NCI-H2196 (cell line): Measurements from ENCODE around the gene TMX2.
A peak's percentile ranks its signal among the peaks of the same experiment; 100 is the strongest.
"Not testable (repeated sequence)": the region's sequence is repeated elsewhere in the genome, so short reads cannot be mapped to it uniquely, and the experiment has no call there.

Experiments
- DNase-seq: peaks from one replicate; lab custom pipeline; 2025; ENCODE audit not compliant: unreplicated experiment; lab: John Stamatoyannopoulos, UW

TMX2 gene

DNA sequence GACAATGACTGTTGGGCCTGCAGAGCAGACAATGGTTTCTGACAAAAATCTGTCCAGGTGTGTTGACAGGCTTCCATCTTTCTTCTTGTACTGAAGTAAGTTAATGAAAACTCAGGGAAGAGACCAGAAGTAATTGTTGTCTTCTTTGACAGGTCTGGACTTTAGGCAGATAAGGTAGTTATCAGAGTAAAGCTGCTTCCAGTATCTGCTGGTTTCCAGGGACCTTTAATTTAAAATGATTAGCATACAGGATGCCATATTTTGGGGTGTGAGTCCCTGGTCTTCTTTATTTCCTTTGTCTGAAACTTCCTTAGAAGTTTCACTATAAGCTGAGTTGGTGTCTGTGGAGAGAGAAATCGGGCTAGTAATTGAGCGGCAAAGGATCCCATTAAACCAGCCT is 1.4 kb downstream of the TMX2 start:
- DNase-seq: no peak

DNA sequence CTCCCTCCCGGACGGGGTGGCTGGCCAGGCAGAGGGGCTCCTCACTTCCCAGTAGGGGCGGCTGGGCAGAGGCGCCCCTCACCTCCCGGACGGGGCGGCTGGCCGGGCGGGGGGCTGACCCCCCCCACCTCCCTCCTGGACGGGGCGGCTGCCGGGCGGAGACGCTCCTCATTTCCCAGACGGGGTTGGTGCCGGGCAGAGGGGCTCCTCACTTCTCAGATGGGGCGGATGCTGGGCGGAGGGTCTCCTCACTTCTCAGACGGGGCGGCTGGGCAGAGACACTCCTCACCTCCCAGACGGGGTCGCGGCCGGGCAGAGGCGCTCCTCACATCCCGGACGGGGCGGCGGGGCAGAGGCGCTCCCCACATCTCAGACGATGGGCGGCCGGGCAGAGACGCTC is 4.3 kb downstream of the TMX2 start:
- DNase-seq: not testable (repeated sequence)

DNA sequence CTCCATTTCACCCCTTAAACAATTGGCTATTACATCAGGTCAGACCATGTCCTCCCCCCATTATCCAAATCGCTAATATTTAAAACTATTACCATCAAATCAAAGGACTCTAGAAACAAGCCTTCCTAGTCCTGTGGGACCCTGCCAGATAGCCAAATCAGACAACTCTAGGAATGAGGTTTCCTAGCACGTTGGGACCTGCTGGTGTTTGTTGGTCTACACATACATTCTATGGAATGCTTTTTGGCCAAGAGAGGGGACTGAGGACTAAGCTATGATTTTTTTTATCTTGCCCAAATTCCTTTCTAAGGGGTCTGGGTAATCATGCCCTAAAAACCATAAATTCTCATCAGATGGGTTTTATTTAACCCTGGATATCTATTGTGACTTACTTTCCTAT is 14.8 kb downstream of the TMX2 start:
- DNase-seq: no peak

DNA sequence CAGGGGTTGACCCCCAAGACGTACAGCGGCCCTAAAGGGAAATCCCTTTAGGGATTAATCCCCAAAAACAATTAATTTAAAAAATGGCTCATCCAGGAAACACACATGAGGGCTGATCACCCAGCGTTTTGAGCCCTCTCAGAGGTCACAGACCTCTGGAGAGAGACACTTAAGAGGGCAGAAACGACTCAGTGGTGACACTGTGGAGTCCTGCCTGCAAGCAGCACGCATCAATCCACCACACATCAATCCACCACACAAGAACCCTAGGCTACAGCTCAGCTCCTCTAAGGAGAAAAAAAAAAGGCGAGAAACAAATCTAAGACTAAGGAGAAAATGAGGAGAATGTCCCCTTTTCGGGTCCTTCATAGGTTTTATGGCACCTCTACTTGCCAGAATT is 16.4 kb downstream of the TMX2 start:
- DNase-seq: no peak

DNA sequence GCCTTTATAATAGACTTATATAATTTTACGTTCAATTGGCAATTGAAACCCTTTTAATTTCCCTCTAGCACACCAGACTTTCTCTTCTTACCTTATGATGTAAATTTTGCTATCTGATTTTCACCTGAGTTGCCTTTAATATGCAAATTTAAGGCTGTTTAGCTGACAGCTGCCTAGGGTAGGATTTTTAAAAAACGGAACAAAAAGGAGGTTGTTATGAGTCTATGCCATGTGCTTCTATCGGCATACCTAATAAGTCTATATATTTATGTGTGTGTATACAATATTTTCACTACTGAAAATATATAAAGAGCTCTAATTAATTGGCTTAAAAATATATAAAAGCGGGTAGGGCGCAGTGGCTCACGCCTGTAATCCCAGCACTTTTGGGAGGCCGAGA is 17.1 kb downstream of the TMX2 start:
- no peak for DNase-seq

DNA sequence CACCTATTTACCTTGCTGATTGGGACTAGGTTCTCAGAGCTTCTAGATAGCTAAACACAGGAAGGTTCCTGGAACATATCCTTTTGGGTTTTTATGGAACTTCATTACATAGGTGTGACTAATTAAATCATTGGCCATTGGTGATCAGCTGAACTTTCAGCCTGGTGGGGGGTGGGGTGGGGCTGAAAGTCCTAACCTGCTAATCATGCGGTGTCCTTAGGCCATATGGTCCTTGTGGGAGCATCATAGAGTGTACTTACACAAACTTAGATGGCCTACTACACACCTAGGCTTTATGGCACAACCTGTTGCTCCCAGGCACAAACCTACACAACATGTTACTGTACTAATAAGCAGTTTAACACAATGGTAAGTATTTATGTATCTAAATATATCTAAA is 20.3 kb downstream of the TMX2 start:
- DNase-seq: no peak

DNA sequence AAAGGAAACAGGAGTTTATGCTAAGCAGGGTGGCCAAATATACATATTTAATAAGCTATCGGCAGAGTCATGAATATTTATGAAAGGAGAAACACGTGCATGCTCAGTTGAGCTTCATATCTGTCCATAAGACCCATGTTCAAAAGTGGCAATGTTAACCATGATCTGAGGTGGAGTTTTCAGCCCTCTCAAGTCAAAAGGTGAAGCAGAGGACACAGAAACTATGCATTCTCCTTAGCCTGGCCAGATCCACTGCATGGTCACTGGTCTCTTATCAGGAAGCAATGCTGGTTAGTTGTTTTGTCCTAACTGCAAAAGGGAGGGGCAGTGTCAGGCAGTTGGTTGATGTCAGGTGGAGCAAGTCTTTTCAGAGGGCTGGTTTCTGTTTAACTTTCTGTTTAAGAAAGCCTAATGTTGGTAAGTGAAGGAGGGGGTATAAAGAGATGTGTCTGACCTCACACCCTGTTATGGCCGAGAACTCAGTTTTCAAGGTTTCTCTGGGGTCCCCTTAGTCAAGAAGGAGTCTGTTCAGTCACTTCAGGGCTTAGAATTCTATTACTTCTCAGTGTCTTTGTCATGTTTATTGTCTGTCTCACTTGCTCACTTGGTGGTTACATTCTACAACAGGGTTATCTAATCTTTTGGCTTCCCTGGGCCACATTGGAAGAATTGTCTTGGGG is 23.4 kb downstream of the TMX2 start:
- DNase-seq: no peak

DNA sequence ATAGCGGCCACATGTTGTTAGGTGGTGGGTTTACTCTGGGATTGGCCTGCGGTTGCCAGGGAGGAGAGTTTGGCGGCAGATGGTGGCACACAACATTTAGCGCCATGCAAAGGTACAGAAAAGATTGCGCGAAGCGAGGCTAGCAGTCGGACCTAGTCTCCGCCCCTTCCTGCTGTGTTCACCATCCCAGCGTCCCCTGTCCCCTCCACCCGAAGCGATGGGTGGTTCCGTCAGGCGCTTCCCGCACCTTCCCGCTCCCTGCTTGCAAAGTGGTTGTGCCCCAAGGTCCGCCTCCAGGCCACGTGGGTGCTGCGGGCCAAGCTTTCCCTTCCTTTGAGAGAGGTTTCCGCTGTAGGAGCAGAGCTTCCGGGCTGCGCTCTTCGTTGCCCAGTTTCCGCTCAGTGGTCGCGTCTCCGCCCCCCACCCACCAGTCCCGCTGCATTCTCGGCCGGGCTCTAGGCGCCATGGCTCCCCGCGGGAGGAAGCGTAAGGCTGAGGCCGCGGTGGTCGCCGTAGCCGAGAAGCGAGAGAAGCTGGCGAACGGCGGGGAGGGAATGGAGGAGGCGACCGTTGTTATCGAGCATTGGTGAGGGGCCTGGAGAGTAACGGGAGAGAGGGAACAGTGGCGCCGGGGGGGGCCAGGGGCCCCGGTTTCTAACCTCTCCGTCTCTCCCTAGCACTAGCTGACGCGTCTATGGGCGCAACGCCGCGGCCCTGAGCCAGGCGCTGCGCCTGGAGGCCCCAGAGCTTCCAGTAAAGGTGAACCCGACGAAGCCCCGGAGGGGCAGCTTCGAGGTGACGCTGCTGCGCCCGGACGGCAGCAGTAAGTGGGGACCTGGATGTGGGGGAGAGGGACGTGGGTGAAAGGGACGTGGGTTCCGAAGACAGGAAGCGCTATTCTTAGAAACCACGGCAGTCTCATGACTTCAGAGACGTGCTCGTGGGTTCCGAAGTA is 29.0 kb downstream of the TMX2 start, which contains the start of gene SELENOH:
SELENOH (plus strand) TSS at position 360 of the 955 bp plus-strand sequence; CDS start at position 465, 105 bp downstream.
- DNase-seq: peak; percentile 98

DNA sequence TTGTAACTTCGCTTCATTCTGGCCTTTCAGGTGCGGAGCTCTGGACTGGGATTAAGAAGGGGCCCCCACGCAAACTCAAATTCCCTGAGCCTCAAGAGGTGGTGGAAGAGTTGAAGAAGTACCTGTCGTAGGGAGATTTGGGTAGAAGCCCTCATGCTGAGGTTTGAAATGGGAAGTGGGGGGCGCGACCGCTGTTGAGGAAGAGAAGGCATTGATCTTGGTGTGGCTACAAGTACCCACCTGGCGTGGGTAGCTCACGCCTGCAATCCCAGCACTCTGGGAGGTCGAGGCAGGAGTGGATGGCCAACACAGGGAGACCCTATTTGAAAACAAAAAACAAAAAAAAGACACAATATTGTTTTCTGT is 29.7 kb downstream of the TMX2 start:
- no peak for DNase-seq

DNA sequence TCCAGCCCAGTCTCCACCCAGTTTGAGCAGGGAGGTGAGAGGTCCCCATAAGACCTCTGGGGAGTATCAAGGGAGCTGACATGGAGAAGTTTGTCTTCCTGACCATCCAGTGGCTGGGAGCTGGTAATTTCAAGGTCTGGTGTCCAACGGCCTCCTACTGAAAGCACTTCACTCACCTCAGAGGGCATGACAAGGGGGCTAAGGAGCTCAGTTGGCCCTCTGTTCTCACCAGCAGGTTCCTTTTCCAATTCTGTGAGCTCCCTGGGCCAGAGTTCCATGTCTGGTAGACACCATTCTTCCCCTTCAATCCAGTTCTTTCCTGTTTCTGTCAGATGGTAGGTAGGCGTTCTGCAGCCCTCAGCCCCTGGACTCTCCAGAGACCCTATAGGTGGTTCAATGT is 32.0 kb downstream of the TMX2 start:
- no peak for DNase-seq

DNA sequence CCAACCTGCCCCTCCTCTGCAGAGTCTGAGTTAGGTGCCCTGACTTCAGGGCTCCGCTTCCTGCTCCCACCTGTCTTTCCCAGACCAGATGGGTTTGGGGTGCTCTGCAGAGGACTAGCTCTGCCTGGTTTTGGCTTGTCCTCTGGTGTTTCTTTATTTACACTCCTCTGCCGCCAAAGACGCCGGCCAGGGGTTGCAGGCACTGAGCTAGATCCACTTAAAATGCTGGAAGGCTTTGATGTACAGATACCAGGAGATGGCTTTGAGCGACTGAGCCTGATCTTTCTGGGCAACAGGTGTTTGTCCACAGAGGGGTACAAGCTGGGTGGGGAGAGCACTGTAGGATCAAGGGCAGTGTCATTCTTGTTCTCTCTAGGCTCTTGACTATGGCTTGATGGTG is 32.8 kb downstream of the TMX2 start:
- no peak for DNase-seq

DNA sequence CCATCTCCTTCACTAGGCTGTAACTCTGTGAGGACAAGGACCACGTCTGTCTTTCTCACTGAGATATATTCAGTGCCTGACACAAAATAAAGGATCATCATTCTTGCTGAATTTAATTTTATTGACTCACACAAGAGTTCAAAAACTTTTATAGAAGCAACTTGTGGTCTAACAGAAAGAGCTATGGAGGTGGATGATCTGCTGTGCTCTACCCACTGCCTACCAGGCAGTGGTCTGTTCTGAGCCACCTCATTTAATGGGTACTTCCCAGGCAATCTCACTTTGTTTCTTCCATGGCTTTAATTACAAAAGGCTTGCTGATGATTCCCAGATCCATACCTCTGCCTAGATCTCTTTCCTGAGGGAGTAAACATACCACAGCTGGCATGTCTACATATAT is 34.5 kb downstream of the TMX2 start:
- no peak for DNase-seq

DNA sequence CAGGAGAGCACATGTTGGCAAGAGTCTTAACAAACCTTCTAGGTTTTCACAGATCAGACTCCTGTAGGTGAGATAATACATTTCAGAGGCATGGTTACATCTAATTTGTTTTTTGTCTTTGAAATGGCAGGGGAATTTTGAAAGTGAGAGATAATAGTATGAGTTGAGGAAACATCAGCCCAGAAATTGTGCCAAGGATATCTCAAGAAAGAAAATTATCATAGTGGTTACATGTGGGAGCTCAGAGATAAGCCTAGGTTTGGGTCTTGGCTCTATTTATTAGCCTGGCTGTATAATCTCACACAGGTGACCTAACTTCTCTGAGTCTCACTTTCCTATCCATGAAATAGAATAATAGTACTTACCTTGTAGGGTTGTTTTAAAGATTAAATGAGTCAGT is 38.8 kb downstream of the TMX2 start:
- DNase-seq: no peak

DNA sequence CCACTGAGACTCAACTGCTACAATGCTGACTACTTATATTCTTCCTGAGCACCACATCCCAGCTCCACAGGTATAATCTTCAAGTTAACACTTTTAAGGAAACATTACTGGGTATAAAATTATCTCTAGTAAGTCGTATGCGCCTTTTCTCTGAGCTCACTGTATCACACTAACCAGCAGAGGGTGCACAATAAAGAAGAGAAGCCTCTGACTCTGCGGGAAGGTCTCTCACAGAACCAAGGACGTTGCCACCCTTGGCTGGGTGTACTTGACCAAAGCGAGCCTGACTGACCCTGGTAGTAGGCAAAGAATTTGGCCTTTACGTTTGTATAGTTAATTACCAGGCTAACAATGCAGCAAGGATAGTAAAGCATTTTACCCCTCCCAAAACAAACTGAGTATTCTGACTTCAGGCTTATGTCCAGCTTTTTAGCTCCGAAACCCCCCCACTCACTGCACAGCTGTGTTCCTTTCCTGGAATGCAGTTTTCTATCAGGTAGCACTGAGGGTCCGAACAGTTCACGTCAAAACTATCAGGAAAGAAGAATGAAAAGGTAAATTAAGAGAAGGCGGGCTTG is 39.4 kb downstream of the TMX2 start, which contains the start of gene BTBD18:
BTBD18 (minus strand) TSS at position 144 of the 578 bp plus-strand sequence. CDS start 631 bp downstream, outside the sequence.
- DNase-seq: peak; percentile 22

DNA sequence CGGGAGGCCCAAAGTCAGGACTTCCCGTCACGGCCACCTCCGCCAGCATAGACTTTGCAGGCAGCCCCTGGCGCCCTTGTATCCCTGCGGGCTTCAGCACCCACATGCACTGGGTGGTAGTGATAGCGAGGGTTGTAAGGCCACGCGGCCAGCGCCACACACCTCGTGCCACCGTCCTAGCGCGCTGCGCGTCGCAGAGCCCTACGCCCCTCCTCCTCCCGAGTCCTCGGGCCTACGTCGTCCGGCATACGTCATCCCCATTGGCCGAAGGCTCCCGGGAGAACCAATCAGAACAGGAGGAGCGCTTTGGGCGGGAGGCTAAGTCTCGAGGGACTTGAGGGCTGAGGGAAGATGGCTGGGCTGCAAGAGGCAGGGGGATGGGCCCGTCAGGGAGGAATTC is 40.6 kb downstream of the TMX2 start:
- DNase-seq: no peak

DNA sequence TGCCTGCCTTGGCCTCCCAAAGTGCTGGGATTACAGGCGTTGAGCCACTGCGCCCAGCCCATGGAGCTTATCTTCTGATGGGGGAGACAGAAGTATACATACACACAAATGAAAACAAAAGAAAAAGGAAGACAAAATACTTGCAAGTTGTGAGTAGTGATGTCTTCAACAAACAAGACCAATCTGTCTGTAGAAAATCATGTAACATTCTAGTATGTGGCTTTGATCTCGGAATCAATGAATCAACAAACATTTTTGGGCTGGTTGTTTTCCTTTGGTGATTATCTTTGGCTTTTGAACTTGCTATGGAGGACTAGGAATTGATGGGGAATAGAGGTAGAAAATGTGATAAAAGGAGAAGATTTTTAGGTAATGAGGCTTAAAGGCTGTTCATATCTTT is 45.8 kb downstream of the TMX2 start:
- DNase-seq: no peak

DNA sequence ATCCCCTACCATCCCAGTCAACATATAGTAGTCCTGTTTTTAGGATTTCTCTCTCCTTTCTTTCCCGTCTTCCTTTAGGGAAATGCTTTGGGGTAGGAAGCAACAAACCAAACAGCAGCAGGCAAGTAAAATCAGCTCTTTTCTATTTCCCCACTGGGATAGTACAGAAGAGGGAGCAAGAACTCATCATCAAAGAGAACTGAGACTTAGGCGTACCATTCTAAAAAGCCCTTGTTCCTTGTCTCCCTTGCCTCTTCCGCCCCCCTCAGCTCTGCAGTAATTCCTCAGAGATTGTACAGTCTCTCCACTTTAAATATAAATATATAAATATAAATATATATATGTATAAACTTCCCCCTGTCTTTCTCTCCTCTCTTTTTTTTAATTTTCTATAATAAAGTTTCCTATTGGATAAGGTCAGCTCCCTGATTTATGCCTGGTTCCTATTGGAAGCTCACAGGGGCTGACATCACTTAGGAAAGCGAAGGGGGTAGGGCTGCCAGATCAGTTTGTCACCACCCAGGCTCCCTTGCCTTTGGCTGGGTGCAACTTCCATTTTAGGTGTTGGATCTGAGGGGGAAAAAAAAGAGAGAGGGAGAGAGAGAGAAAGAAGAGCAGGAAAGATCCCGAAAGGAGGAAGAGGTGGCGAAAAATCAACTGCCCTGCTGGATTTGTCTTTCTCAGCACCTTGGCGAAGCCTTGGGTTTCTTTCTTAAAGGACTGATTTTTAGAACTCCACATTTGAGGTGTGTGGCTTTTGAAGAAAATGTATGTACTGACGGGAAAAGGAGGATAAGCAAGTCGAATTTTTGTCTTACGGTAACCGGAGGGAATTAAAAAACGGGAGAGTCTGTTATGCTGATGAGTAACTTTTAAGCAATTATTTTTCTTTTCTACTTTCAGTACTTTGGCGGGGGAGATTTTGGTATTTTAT is 49.2 kb downstream of the TMX2 start, which contains the start of gene CTNND1:
CTNND1 (plus strand) TSS at position 502 of the 934 bp plus-strand sequence. CDS start 29,677 bp downstream, outside the sequence.
- DNase-seq: peak; percentile 88

DNA sequence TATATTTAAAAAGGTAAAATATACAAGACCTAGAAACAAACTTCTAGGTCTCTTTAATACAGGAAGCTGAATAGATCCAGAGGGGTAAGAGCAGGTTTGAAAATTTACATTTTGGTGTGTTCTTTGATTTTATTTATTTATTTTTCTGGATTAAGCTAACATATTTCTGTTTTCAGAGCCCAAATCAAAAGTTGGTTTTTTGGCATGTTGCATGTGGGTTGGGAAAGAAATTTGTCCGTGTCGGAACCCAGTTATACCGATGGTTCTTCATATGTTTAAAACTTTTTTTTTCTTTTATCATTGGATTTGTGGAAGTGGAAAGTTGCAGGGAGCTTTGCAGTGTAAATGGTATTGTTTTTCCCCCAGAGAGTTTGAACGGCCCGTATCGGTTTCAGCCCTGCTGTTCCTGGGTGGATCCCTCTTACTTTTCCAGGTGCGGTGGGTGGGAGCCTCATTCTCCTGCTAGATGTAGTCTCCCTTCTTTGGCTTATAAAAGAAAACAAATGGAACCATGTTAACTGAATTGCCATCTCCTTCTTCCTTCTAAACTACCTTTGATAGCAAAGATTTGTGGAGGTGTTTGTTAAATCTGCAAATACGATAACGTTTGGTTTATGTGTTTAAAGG is 50.0 kb downstream of the TMX2 start:
- no peak for DNase-seq

DNA sequence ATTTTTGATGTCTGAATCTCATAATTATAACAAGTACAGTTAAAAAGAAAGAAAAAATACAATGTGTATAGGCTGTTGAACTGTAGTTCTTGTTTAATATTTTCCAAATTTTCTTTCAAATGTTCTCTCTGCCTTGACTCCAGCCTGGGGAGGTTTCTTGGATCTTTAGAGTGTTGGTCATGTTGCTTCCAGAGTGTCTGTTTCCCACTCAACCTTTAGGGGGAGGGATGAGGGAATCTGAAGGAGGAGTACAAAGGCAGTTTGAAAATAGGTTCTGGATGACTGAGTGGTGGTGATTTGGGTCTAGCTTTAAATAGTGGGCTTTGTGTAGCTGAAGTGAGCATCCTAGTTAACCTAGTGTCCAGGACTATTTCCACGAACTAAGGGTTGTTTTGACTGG is 51.2 kb downstream of the TMX2 start:
- no peak for DNase-seq

DNA sequence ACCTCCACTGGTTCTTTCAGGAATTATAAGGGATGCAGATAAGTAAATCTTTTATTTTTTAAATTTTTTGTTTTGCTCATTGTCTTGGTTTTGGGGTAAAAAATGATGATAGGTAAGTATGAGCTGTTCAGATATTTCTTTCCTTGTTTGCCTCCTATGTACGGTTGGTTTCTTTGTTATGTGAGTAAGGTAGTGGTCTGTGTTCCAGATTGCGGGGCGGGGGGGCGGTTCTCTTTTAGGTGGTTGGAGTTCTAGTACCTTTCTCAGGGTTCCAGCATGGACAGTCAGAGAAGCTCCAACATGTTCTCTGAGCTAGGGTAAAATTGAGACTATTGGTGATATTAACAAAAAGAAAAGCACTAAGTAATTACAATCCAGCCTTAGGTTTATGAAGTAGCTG is 51.6 kb downstream of the TMX2 start:
- DNase-seq: no peak
